HepG2 (cell line): ENCODE data around the gene ATP13A2. TPM values are rescaled to one million over a fixed set of nuclear protein-coding genes. Genes with fewer than 3 reads are reported as not detected.

ENCODE experiments used
- CTCF ChIP-seq: sonication (generic); formaldehyde crosslinking; IDR thresholded peaks from 2 replicates; pipeline ENCODE4 v1.5.0; 2020; ENCODE audit warnings: mild to moderate bottlenecking, missing genetic modification reagents, moderate library complexity
- JUN ChIP-seq: sonication (generic); formaldehyde crosslinking; IDR thresholded peaks from 2 replicates; pipeline ENCODE4 v1.4.0; 2020; ENCODE audit warnings: mild to moderate bottlenecking, missing genetic modification reagents
- KDM6A ChIP-seq: IDR thresholded peaks from 2 replicates; pipeline ENCODE4 v1.6.1; 2016; ENCODE audit warnings: low read depth
- MTF1 ChIP-seq: sonication (generic); formaldehyde crosslinking; IDR thresholded peaks from 2 replicates; pipeline ENCODE4 v1.5.0; 2020; ENCODE audit warnings: missing genetic modification reagents
- PPARG ChIP-seq: conservative IDR thresholded peaks from 2 replicates; pipeline ENCODE4 v1.6.1; 2016; ENCODE audit warnings: missing biosample characterization, missing genetic modification reagents
- SMC3 ChIP-seq: IDR thresholded peaks from 2 replicates; pipeline ENCODE4 v1.6.1; 2011; ENCODE audit warnings: low read length, improper control_type of control experiment
- SNAI1 ChIP-seq: sonication (generic); formaldehyde crosslinking; IDR thresholded peaks from 2 replicates; pipeline ENCODE4 v1.5.0; 2020; ENCODE audit warnings: mild to moderate bottlenecking, missing genetic modification reagents, borderline replicate concordance
- ZNF138 ChIP-seq: sonication (generic); formaldehyde crosslinking; IDR thresholded peaks from 2 replicates; pipeline ENCODE4 v1.5.0; 2020; ENCODE audit warnings: mild to moderate bottlenecking, low read depth, missing genetic modification reagents
- ZNF326 ChIP-seq: sonication (generic); formaldehyde crosslinking; IDR thresholded peaks from 2 replicates; pipeline ENCODE4 v1.4.0; 2020; ENCODE audit warnings: missing genetic modification reagents, borderline replicate concordance
- ZNF432 ChIP-seq: sonication (generic); formaldehyde crosslinking; IDR thresholded peaks from 2 replicates; pipeline ENCODE4 v1.5.0; 2020; ENCODE audit warnings: missing genetic modification reagents, mild to moderate bottlenecking, borderline replicate concordance
- ZNF598 ChIP-seq: sonication (generic); formaldehyde crosslinking; IDR thresholded peaks from 2 replicates; pipeline ENCODE4 v1.5.1; 2020; ENCODE audit warnings: mild to moderate bottlenecking, missing genetic modification reagents, borderline replicate concordance
- ZSCAN30 ChIP-seq: sonication (generic); formaldehyde crosslinking; IDR thresholded peaks from 2 replicates; pipeline ENCODE4 v1.5.0; 2020; ENCODE audit warnings: mild to moderate bottlenecking, missing genetic modification reagents
- polyA plus RNA-seq, 8 experiments: library from polyadenylated mRNA; depleted of rRNA in 3 of 8; stranded (reverse) in 7 of 8; unstranded in 1 of 8; fragments of >200 nt; fragmentation: Illumina TruSeq in 4 of 8; extraction: Trizol in 4 of 8; gene quantifications; 2 replicates each; pipeline versions ENCODE4 v1.2.1 to v1.2.3, GENCODE V29; 2011 to 2016; ENCODE audit warnings: low read depth in 4 of 8, missing spikeins in 1 of 8, mixed read lengths in 1 of 8; ENCODE audit not compliant: insufficient read depth in 1 of 8
- total RNA-seq, 5 experiments: library from RNA; depleted of rRNA; stranded (reverse); fragments of >200 nt; fragmentation: Illumina TruSeq; extraction: Trizol; gene quantifications; 2 replicates each; pipeline ENCODE4 v1.2.3, GENCODE V29; 2016; ENCODE audit warnings: low read depth in 1 of 5
- TF ChIP-seq, protein P1 (sequence below): sonication (generic); formaldehyde crosslinking; IDR thresholded peaks from 2 replicates; pipeline ENCODE4 v1.8.1; 2023; ENCODE audit warnings: mild to moderate bottlenecking, moderate library complexity, missing genetic modification reagents

The ATP13A2 gene
- total and polyA plus RNA-seq, 2 of the 13 experiments (the other 11 are each of a cell fraction or from before 2014, with no cell fraction given): 13.2 to 16.2 TPM

DNA sequence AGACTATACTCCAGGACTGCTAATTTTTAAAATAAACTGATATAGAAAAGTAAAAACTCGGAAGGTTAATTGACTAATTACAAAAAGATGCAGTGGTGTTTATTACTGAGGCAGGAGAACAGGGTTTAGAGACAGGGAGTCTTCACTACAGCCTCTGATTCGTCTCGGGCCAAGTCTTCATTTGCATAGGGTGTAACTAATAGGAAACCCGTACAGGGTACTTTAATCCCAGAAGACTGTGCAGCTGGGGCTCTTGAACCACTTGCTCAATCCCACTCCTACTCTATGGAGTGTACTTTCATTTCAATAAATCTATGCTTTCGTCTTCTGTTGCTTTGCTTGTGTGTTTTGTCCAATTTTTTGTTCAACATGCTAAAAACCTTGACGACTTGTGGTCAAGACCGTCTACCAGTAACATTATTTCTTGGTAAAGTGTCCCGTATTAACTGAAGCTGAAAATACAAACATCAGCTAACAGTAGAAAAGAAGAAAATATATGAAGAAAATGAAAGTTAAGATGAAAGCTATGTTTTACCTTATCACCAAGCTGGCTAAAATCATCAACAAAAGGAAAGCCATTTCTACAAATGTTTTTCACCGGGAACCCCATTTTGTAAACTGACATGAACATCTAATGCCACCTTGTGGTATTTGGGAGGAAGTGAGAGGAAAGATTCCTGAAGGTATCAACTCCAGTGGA lies 34.1 kb upstream of the ATP13A2 start (continued):
- TF ChIP-seq JUN (no peak), ZNF598 (no peak), SMC3 (peak; percentile 79), CTCF (CRISPR knock-in tag) (peak; percentile 73), MTF1 (CRISPR knock-in tag) (no peak), ZNF432 (CRISPR knock-in tag) (no peak), ZNF326 (CRISPR knock-in tag) (no peak), KDM6A (CRISPR knock-in tag) (no peak), ZSCAN30 (CRISPR knock-in tag) (no peak), ZNF138 (CRISPR knock-in tag) (no peak), SNAI1 (CRISPR knock-in tag) (no peak), PPARG (CRISPR knock-in tag) (0 out of 2 replicates have a peak, but pooled peaks have one; percentile 20)
- TF ChIP-seq, protein P1, sequence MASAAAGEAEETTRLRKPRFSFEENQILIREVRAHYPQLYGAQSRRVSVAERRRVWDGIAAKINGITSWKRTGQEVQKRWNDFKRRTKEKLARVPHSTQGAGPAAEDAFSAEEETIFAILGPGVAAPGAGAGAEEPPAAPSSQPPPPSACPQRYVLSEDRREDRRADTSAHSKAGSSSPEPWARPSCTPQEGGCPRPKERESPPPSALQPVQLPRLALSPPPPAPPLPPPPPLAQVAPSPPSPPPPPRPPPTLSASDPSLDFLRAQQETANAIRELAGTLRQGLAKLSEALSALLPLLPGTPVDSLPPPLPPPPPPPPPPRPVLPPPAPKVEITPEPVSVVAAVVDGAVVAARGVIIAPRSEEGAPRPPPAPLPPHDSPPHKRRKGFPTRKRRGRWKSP (CRISPR knock-in tag): no peak
